ENCODE measurements around the gene GTF2H1. TPM values are rescaled to one million over a fixed set of nuclear protein-coding genes. Genes with fewer than 3 reads are reported as not detected.
A peak's percentile ranks its signal among the peaks of the same experiment; 100 is the strongest.

Gene GTF2H1
- total and polyA plus RNA-seq, 2 donors from 2014 or later = 21.4 to 43.2 TPM

DNA sequence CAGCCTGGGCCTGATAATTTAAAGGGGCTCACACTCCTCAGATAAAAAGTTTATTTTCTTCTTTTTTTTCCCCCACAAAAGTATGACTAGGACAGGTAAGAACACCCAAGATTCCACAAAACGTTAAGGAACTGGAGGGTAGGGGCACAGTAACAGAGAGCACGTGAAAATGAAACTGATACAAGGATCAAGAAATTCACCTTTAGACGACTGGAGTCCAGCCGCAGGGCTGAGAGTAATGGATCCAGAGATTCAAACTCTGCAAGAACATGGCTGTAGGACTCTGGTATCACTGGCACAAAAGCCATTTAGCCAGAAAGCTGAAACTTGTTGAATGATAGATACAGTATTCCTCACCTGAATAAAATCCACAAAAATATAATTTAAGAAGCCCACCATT is 4.8 kb upstream of the GTF2H1 start:
- no peaks in the 10 kb centered on the region for H3K9me3 ChIP-seq (ENCODE audit: control insufficient read depth in 2 of 3, insufficient read depth in 1 of 3, low read length in 3 of 3)
- TF ChIP-seq, protein P1, sequence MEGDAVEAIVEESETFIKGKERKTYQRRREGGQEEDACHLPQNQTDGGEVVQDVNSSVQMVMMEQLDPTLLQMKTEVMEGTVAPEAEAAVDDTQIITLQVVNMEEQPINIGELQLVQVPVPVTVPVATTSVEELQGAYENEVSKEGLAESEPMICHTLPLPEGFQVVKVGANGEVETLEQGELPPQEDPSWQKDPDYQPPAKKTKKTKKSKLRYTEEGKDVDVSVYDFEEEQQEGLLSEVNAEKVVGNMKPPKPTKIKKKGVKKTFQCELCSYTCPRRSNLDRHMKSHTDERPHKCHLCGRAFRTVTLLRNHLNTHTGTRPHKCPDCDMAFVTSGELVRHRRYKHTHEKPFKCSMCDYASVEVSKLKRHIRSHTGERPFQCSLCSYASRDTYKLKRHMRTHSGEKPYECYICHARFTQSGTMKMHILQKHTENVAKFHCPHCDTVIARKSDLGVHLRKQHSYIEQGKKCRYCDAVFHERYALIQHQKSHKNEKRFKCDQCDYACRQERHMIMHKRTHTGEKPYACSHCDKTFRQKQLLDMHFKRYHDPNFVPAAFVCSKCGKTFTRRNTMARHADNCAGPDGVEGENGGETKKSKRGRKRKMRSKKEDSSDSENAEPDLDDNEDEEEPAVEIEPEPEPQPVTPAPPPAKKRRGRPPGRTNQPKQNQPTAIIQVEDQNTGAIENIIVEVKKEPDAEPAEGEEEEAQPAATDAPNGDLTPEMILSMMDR (IDR thresholded peaks at IDR 0.05; ENCODE audit: borderline replicate concordance, extremely low read depth, insufficient read depth) = no peak

DNA sequence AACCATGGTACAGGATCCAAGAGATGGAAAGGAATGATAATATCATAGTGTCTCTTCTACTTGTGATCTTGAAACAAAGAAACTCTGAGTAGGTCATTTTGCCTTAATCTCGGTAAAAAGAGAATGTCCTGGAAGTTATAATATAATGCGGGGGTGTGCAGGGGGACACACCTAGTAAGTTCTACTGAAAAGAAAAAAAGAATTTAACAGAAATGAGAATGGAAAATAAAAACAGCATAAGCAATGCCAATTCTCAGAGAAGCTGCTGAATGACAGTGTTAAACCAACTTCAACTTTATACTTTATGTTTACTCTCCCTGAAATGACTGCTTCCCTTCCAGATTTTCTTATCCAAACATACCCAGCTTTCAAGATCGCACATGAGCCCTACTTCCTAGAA is 2.5 kb upstream of the GTF2H1 start:
- DNase-seq (no peak), FAIRE-seq (no peak)
- H3K9me3 ChIP-seq (ENCODE audit: control insufficient read depth in 2 of 3, insufficient read depth in 1 of 3, low read length in 3 of 3) = no peaks in the 10 kb centered on the region
- no peaks in the 10 kb centered on the region for H3K27me3 ChIP-seq (ENCODE audit: control insufficient read depth, insufficient read depth, low read length)
- intact Hi-C loops (cut with DNase I) = no loop called here
- H3K9ac ChIP-seq (ENCODE audit: low read length in 3 of 3) = no peak overlapping the region
- TF ChIP-seq, protein P1 (IDR thresholded peaks at IDR 0.05; ENCODE audit: borderline replicate concordance, extremely low read depth, insufficient read depth) = no peak
- H3K4me1 ChIP-seq (ENCODE audit: control insufficient read depth in 2 of 3, insufficient read depth in 2 of 3, low read depth in 1 of 3, low read length in 3 of 3) = peaks cover 0 to 22% (median 9%) of the 10 kb centered on the region in 3 donors
- peaks cover 0 to 4% (median 0%) of the 10 kb centered on the region in 3 donors for H3K36me3 ChIP-seq (ENCODE audit: control insufficient read depth in 2 of 3, insufficient read depth in 3 of 3, low read length in 3 of 3)
- no peak overlapping the region for H3K27ac ChIP-seq (ENCODE audit: low read depth in 2 of 2, low read length in 2 of 2)
- H3K4me3 ChIP-seq (ENCODE audit: low read length in 3 of 3) = no peak overlapping the region

More for the DNA sequence above, 4.8 kb upstream of the GTF2H1 start:
- no peaks in the 10 kb centered on the region for H3K36me3 ChIP-seq (ENCODE audit: control insufficient read depth in 2 of 3, insufficient read depth in 3 of 3, low read length in 3 of 3)
- DNase-seq (no peak), FAIRE-seq (no peak)
- no peak overlapping the region for H3K9ac ChIP-seq (ENCODE audit: low read length in 3 of 3)
- no peak overlapping the region for H3K4me3 ChIP-seq (ENCODE audit: low read length in 3 of 3)
- H3K27me3 ChIP-seq (ENCODE audit: control insufficient read depth, insufficient read depth, low read length) = no peaks in the 10 kb centered on the region
- H3K27ac ChIP-seq (ENCODE audit: low read depth in 2 of 2, low read length in 2 of 2) = no peak overlapping the region
- H3K4me1 ChIP-seq (ENCODE audit: control insufficient read depth in 2 of 3, insufficient read depth in 2 of 3, low read depth in 1 of 3, low read length in 3 of 3) = peaks cover 0 to 7% (median 4%) of the 10 kb centered on the region in 3 donors
- intact Hi-C loops (cut with DNase I) = no loop called here

- no peaks in the 10 kb centered on the region for H3K27me3 ChIP-seq (ENCODE audit: control insufficient read depth, insufficient read depth, low read length)
- DNase-seq = no peak
- no peaks in the 10 kb centered on the region for H3K9me3 ChIP-seq (ENCODE audit: control insufficient read depth in 2 of 3, insufficient read depth in 1 of 3, low read length in 3 of 3)
- H3K4me3 ChIP-seq (ENCODE audit: low read length in 3 of 3) = peak overlapping the region in 1 of 3 donors; percentile 15
- TF ChIP-seq, protein P1 (IDR thresholded peaks at IDR 0.05; ENCODE audit: borderline replicate concordance, extremely low read depth, insufficient read depth) = no peak
- peaks cover 0 to 4% (median 0%) of the 10 kb centered on the region in 3 donors for H3K36me3 ChIP-seq (ENCODE audit: control insufficient read depth in 2 of 3, insufficient read depth in 3 of 3, low read length in 3 of 3)
- no peak overlapping the region for H3K9ac ChIP-seq (ENCODE audit: low read length in 3 of 3)
- no peak for FAIRE-seq
- no peak overlapping the region for H3K27ac ChIP-seq (ENCODE audit: low read depth in 2 of 2, low read length in 2 of 2)
- peaks cover 0 to 24% (median 9%) of the 10 kb centered on the region in 3 donors for H3K4me1 ChIP-seq (ENCODE audit: control insufficient read depth in 2 of 3, insufficient read depth in 2 of 3, low read depth in 1 of 3, low read length in 3 of 3)
- intact Hi-C loops (cut with DNase I) = no loop called here
Measured at GRCh38 chr11:18320617-18321016, 1.8 kb upstream of the GTF2H1 start.

GRCh38 chr11:18321578-18321968 is 794 bp upstream of the GTF2H1 start:
- peaks cover 0 to 4% (median 0%) of the 10 kb centered on the region in 3 donors for H3K36me3 ChIP-seq (ENCODE audit: control insufficient read depth in 2 of 3, insufficient read depth in 3 of 3, low read length in 3 of 3)
- no peak for FAIRE-seq
- no peak for DNase-seq
- peak overlapping the region; percentile 82 to 92 (median 90) for H3K4me3 ChIP-seq (ENCODE audit: low read length in 3 of 3)
- H3K27ac ChIP-seq (ENCODE audit: low read depth in 2 of 2, low read length in 2 of 2) = peak overlapping the region; percentile 96 to 100
- peak overlapping the region; percentile 66 to 96 (median 84) for H3K9ac ChIP-seq (ENCODE audit: low read length in 3 of 3)
- intact Hi-C loops (cut with DNase I) = no loop called here
- H3K4me1 ChIP-seq (ENCODE audit: control insufficient read depth in 2 of 3, insufficient read depth in 2 of 3, low read depth in 1 of 3, low read length in 3 of 3) = peaks cover 0 to 24% (median 9%) of the 10 kb centered on the region in 3 donors
- TF ChIP-seq, protein P1 (IDR thresholded peaks at IDR 0.05; ENCODE audit: borderline replicate concordance, extremely low read depth, insufficient read depth) = no peak
- no peaks in the 10 kb centered on the region for H3K9me3 ChIP-seq (ENCODE audit: control insufficient read depth in 2 of 3, insufficient read depth in 1 of 3, low read length in 3 of 3)
- no peaks in the 10 kb centered on the region for H3K27me3 ChIP-seq (ENCODE audit: control insufficient read depth, insufficient read depth, low read length)

Measured in kidney (tissue), 14 donors.